H9 (cell line): Measurements from ENCODE around the gene NADK. TPM values are rescaled to one million over a fixed set of nuclear protein-coding genes. Genes with fewer than 3 reads are reported as not detected.

ENCODE experiments used
- total RNA-seq: library from RNA; stranded (reverse); gene quantifications from 2 replicates; pipeline ENCODE4 v1.2.1, GENCODE V29; 2021

NADK gene
- total RNA-seq, 1 experiment from 2014 or later = 105 TPM

Other genes with a start within 250 kb of the NADK start
- 7.7 and 8.7 TPM in 2 replicates for gene TMEM240, start 237.8 kb downstream of the NADK start, total RNA-seq
- gene SSU72, start 203.6 kb downstream of the NADK start, total RNA-seq = 179 and 186 TPM in 2 replicates
- 15.2 TPM in 2 replicates for gene FNDC10, start 178.3 kb downstream of the NADK start, total RNA-seq
- gene MIB2, start 163.0 kb downstream of the NADK start, total RNA-seq = 77.8 and 78.9 TPM in 2 replicates
- 12.5 and 13.7 TPM in 2 replicates for gene MMP23B, start 146.3 kb downstream of the NADK start, total RNA-seq
- gene CDK11B, start 119.5 kb downstream of the NADK start, total RNA-seq = 30.1 and 33.3 TPM in 2 replicates
- 39.6 and 41.7 TPM in 2 replicates for gene SLC35E2B, start 85.7 kb downstream of the NADK start, total RNA-seq
- gene CDK11A, start 54.1 kb downstream of the NADK start, total RNA-seq = 49.5 and 50.1 TPM in 2 replicates
- gene GNB1, start 112.6 kb upstream of the NADK start, total RNA-seq = 382 and 400 TPM in 2 replicates
- gene CALML6, start 136.8 kb upstream of the NADK start, total RNA-seq = 1.4 and 1.7 TPM in 2 replicates
- gene TMEM52, start 140.8 kb upstream of the NADK start, total RNA-seq = 9.6 and 11.3 TPM in 2 replicates
- gene CFAP74, start 225.3 kb upstream of the NADK start, total RNA-seq = 0.28 and 0.44 TPM in 2 replicates
- 0.59 and 0.83 TPM in 2 replicates for gene GABRD, start 240.9 kb upstream of the NADK start, total RNA-seq